Measurements from ENCODE around the gene GSTP1. TPM values are rescaled to one million over a fixed set of nuclear protein-coding genes. Genes with fewer than 3 reads are reported as not detected.

The GSTP1 gene
- total and polyA plus RNA-seq, 9 of the 15 experiments (the other 6 are each of a cell fraction or from before 2014, with no cell fraction given): 592 to 2,150 (median 1,204) TPM

GRCh38 chr11:67542971-67543370, 40.6 kb upstream of the GSTP1 start (continued):
- no peak for TF ChIP-seq PYGO2 (tag; IDR thresholded peaks at IDR 0.05)
- TF ChIP-seq ZNF764 (CRISPR knock-in tag; IDR thresholded peaks at IDR 0.05; ENCODE audit: low read depth): no peak
- TF ChIP-seq RAD21 (CRISPR knock-in tag; conservative IDR thresholded peaks at IDR 0.05 in 1 of 2, IDR thresholded peaks at IDR 0.05 in 1 of 2): no peak
- no peak for TF ChIP-seq MAX (CRISPR knock-in tag; IDR thresholded peaks at IDR 0.05)
- TF ChIP-seq ZNF274 (IDR thresholded peaks at IDR 0.05; ENCODE audit: borderline replicate concordance, low read depth, low read length): no peak
- TF ChIP-seq HLTF (IDR thresholded peaks at IDR 0.05): no peak
- TF ChIP-seq NRF1 (conservative IDR thresholded peaks at IDR 0.05 in 1 of 2, IDR thresholded peaks at IDR 0.05 in 1 of 2): no peak
- no peak for TF ChIP-seq ZNF133 (CRISPR knock-in tag; IDR thresholded peaks at IDR 0.05)
- no peak for TF ChIP-seq ATF1 (CRISPR knock-in tag; IDR thresholded peaks at IDR 0.05)
- TF ChIP-seq ATF1 (tag; IDR thresholded peaks at IDR 0.05): no peak

GRCh38 chr11:67543585-67543984, 40.0 kb upstream of the GSTP1 start:
- no peaks in the 10 kb centered on the region for H3K9me1 ChIP-seq (ENCODE audit: control insufficient read depth, insufficient read depth, low read length)
- no peak for DNase-seq (ENCODE audit: extremely low read depth in 1 of 4, low spot score in 3 of 4)
- no peak overlapping the region for H2AFZ ChIP-seq (ENCODE audit: low read depth, low read length)
- H3K27me3 ChIP-seq (ENCODE audit: control insufficient read depth in 2 of 2, insufficient read depth in 2 of 2, low read length in 2 of 2): no peaks in the 10 kb centered on the region
- no peaks in the 10 kb centered on the region for H3K79me2 ChIP-seq (ENCODE audit: control insufficient read depth, insufficient read depth, low read length)
- no TSS peak for BruUV-seq (replicated peaks)
- 52% methylated on average over 2 of the region's 2 CpGs for WGBS (ENCODE audit: insufficient coverage, low coverage, missing lambda C conversion rate)
- H3K9ac ChIP-seq (ENCODE audit: insufficient read depth in 1 of 2, low read depth in 2 of 2, low read length in 2 of 2): peak overlapping the region in 1 of 2 experiments; percentile 30; a peak in 1 of 4 replicates
- peaks cover 11 to 18% of the 10 kb centered on the region in 2 experiments; a peak in 4 of 5 replicates for H3K4me1 ChIP-seq (replicated peaks in 1 of 2; ENCODE audit: control insufficient read depth in 2 of 2, insufficient read depth in 2 of 2, low read length in 2 of 2)
- H3K4me2 ChIP-seq (ENCODE audit: insufficient read depth, low read length): no peak overlapping the region
- ChIA-PET POLR2A (interaction anchor here (0.7 kb wide), 1 partner anchor 664 kb away, joined by 3 read pairs; no protein-coding TSS in a partner anchor), CTCF (ENCODE audit: low intra/inter-chr PET ratio) (no interaction called here)
- peak; percentile 59; the same call in 1 of the 2 replicates for TF ChIP-seq BCOR (IDR thresholded peaks at IDR 0.05)
- TF ChIP-seq GTF2F1 (IDR thresholded peaks at IDR 0.05; ENCODE audit: low read depth, low read length): no peak
- TF ChIP-seq SREBF1 (IDR thresholded peaks at IDR 0.05; ENCODE audit: borderline replicate concordance, low read depth, low read length): no peak
- TF ChIP-seq XRCC4 (IDR thresholded peaks at IDR 0.05; ENCODE audit: extremely low read depth, insufficient read depth, insufficient read length): no peak
- no peak for TF ChIP-seq HDGF (IDR thresholded peaks at IDR 0.05)
- no peak for TF ChIP-seq BCLAF1 (IDR thresholded peaks at IDR 0.05; ENCODE audit: borderline replicate concordance in 1 of 2, control insufficient read depth in 1 of 2, low read depth in 2 of 2, low read length in 1 of 2)
- TF ChIP-seq POLR2A (conservative IDR thresholded peaks at IDR 0.05): no peak
- TF ChIP-seq ZFP36 (IDR thresholded peaks at IDR 0.05; ENCODE audit: low read depth, low read length, partially characterized antibody): peak; percentile 68
- TF ChIP-seq EHMT2 (IDR thresholded peaks at IDR 0.05): no peak
- no peak for TF ChIP-seq RBM17 (IDR thresholded peaks at IDR 0.05; ENCODE audit: borderline replicate concordance, low read depth, low read length)
- H3K4me3 ChIP-seq: no peak overlapping the region
- no peaks in the 10 kb centered on the region for H3K9me3 ChIP-seq (replicated peaks; ENCODE audit: control insufficient read depth, insufficient read depth, low read depth, low read length)
- H3K36me3 ChIP-seq (ENCODE audit: control insufficient read depth, insufficient read depth, low read length): no peaks in the 10 kb centered on the region
- no peak for ATAC-seq
- no peak for FAIRE-seq
- in situ Hi-C loops (cut with MboI): loop anchor here (25.0 kb wide), 1 partner anchor 1144 kb away; the partner anchor contains the start of gene GAL
- intact Hi-C loops (cut with micrococcal nuclease): no loop called here
- no peak overlapping the region for H3K27ac ChIP-seq (ENCODE audit: extremely low read depth, low read depth, low read length)
- H4K20me1 ChIP-seq (replicated peaks; ENCODE audit: control insufficient read depth, insufficient read depth, low read length): no peaks in the 10 kb centered on the region
